Measurements from ENCODE around the gene TMEM154.

GRCh38 chr4:152634110-152634760, 45.6 kb downstream of the TMEM154 start:
- TF ChIP-seq, protein P1, sequence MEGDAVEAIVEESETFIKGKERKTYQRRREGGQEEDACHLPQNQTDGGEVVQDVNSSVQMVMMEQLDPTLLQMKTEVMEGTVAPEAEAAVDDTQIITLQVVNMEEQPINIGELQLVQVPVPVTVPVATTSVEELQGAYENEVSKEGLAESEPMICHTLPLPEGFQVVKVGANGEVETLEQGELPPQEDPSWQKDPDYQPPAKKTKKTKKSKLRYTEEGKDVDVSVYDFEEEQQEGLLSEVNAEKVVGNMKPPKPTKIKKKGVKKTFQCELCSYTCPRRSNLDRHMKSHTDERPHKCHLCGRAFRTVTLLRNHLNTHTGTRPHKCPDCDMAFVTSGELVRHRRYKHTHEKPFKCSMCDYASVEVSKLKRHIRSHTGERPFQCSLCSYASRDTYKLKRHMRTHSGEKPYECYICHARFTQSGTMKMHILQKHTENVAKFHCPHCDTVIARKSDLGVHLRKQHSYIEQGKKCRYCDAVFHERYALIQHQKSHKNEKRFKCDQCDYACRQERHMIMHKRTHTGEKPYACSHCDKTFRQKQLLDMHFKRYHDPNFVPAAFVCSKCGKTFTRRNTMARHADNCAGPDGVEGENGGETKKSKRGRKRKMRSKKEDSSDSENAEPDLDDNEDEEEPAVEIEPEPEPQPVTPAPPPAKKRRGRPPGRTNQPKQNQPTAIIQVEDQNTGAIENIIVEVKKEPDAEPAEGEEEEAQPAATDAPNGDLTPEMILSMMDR (IDR thresholded peaks at IDR 0.05; ENCODE audit: poor library complexity, severe bottlenecking) = no peak
- no peak for TF ChIP-seq POLR2AphosphoS5 (IDR thresholded peaks at IDR 0.05)
- TF ChIP-seq, protein P2, sequence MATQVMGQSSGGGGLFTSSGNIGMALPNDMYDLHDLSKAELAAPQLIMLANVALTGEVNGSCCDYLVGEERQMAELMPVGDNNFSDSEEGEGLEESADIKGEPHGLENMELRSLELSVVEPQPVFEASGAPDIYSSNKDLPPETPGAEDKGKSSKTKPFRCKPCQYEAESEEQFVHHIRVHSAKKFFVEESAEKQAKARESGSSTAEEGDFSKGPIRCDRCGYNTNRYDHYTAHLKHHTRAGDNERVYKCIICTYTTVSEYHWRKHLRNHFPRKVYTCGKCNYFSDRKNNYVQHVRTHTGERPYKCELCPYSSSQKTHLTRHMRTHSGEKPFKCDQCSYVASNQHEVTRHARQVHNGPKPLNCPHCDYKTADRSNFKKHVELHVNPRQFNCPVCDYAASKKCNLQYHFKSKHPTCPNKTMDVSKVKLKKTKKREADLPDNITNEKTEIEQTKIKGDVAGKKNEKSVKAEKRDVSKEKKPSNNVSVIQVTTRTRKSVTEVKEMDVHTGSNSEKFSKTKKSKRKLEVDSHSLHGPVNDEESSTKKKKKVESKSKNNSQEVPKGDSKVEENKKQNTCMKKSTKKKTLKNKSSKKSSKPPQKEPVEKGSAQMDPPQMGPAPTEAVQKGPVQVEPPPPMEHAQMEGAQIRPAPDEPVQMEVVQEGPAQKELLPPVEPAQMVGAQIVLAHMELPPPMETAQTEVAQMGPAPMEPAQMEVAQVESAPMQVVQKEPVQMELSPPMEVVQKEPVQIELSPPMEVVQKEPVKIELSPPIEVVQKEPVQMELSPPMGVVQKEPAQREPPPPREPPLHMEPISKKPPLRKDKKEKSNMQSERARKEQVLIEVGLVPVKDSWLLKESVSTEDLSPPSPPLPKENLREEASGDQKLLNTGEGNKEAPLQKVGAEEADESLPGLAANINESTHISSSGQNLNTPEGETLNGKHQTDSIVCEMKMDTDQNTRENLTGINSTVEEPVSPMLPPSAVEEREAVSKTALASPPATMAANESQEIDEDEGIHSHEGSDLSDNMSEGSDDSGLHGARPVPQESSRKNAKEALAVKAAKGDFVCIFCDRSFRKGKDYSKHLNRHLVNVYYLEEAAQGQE (IDR thresholded peaks at IDR 0.05; ENCODE audit: borderline replicate concordance) = no peak
- TF ChIP-seq EP300 (conservative IDR thresholded peaks at IDR 0.05; ENCODE audit: poor library complexity, severe bottlenecking) = no peak
- no peak for TF ChIP-seq EZH2 (IDR thresholded peaks at IDR 0.05; ENCODE audit: borderline replicate concordance, insufficient read depth, low read length, poor library complexity, severe bottlenecking)
